CD4-positive, alpha-beta T cell treated with Interleukin-6 for 4 hours (primary cell): ENCODE data around the gene ZNF276.
"Not testable (repeated sequence)": the region's sequence is repeated elsewhere in the genome, so short reads cannot be mapped to it uniquely, and the experiment has no call there.

Source experiments
- DNase-seq: peaks from one replicate; pipeline ENCODE4 v3.0.0-alpha.2; 2020; ENCODE audit warnings: mixed read lengths

The ZNF276 gene

GRCh38 chr16:89695875-89696669 lies 25.3 kb upstream of the ZNF276 start:
- no peak for DNase-seq

GRCh38 chr16:89696670-89697128 lies 24.6 kb upstream of the ZNF276 start:
- DNase-seq = peak; percentile 29

DNA sequence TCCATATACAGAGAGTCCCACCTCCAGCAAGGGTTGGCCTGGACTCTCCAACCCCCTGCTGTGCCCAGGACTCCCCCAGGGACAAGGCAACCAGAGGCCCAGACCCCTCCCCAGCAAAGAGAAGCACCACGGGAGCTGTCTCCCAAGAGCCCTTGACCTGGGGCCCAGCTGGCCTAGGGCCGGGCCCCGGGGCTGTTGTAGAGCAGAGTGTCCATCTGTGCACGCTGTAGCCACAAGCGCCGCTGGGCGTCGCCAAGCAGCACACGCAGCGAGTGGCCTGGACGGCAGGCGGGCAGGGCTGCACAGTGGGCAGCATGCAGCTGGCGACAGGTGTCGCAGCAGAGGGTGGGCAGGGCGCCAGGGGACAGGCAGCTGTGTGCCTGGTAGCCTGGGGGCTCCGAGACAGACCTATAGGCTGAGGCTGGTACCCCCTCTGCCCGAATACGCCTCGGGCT lies 24.1 kb upstream of the ZNF276 start:
- DNase-seq = no peak

DNA sequence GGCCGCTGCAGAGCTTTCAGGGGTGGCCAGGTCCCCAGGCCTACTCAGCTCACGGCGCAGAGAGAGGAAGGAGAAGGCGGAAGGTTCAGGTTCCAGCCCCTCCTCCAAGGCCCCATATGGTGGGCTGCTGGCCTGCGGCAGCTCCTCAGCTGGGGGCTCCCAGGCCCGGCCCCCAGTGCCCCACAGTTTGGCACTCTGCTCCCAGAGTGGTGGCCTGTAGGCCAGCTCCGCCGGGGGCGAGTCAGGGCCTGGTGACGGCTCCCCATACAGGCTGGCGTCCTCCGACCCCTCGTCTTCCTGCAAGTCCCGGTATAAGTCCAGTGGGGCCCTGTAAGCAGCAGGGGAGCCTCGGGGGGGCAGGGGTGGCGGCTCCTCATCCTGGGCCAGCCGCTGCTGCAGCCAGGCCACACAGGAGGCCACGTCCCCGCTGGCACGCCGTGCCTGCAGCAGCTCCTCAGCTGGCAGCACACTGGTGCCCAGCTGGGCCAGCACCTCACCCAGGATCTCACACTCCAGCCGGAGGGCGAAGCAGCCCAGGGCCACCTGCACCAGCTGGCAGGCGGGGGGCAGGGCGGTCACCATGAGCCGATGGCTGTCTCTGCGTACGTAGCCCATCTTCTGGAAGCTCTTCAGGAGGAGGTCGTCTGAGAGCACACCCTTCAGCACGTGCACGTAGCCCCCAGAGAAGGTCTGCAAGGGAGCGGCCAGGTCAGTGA lies 23.6 kb upstream of the ZNF276 start:
- no peak for DNase-seq

DNA sequence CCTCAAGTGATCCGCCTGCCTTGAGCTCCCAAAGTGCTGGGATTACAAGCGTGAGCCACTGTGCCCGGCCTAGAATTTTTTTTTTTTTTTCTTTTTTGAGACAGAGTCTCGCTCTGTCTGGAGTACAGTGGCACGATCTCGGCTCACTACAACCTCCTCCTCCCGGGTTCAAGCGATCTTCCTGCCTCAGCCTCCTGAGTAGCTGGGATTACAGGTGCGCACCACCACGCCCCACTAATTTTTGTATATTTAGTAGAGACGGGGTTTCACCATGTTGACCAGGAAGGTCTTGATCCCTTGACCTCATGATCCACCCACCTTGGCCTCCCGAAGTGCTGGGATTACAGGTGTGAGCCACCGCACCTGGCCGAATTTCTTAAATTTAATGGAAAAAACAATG lies 22.6 kb upstream of the ZNF276 start:
- not testable (repeated sequence) for DNase-seq

DNA sequence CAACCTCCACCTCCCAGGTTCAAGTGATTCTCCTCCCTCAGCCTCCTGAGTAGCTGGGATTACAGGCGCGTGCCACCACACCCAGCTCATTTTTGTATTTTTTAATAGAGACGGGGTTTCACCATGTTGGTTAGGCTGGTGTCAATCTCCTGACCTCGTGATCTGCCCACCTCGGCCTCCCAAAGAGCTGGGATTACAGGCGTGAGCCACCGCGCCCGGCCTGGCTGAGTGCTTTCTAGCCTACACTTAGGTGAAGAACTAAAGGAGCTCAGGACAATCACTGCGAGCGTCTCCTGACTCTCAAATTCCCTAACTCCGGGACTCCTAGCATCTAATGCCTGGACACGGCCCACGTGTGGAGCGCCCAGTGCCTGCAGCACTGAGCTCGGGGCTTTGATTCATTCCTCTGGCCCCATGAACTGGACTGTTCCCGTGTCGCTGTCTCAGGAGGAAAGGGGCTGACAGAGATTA lies 21.7 kb upstream of the ZNF276 start:
- not testable (repeated sequence) for DNase-seq

DNA sequence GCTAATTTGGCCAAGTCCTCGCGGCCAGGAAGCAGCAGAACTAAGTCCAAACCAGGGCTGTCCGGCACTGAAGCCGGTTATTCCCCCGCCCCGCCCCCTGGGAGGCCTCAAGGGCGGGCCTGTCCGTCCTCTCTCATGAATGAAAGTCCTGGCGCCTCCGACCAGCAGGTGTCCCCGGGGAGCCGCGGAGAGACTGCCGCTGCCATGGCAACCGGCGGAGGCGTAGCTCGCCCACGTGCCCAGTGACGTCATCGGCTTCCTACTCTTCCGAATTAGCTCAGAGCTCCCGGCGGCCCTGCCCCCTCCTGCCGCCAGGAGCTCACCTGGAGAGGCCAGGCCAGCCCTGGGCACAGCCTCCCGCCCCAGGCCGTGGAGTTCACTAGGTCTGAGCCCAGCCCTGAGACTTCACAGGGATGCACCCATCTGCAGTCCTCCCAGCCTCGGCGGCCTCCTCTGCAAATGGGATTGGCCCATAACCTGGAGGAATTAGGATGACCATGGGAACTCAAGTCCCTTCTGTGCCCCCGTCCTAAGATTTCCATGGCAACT lies 21.2 kb upstream of the ZNF276 start:
- peak; percentile 98 for DNase-seq

- DNase-seq = peak; percentile 59
These were observed 20.5 kb upstream of the ZNF276 start for GRCh38 chr16:89700649-89701424.

DNA sequence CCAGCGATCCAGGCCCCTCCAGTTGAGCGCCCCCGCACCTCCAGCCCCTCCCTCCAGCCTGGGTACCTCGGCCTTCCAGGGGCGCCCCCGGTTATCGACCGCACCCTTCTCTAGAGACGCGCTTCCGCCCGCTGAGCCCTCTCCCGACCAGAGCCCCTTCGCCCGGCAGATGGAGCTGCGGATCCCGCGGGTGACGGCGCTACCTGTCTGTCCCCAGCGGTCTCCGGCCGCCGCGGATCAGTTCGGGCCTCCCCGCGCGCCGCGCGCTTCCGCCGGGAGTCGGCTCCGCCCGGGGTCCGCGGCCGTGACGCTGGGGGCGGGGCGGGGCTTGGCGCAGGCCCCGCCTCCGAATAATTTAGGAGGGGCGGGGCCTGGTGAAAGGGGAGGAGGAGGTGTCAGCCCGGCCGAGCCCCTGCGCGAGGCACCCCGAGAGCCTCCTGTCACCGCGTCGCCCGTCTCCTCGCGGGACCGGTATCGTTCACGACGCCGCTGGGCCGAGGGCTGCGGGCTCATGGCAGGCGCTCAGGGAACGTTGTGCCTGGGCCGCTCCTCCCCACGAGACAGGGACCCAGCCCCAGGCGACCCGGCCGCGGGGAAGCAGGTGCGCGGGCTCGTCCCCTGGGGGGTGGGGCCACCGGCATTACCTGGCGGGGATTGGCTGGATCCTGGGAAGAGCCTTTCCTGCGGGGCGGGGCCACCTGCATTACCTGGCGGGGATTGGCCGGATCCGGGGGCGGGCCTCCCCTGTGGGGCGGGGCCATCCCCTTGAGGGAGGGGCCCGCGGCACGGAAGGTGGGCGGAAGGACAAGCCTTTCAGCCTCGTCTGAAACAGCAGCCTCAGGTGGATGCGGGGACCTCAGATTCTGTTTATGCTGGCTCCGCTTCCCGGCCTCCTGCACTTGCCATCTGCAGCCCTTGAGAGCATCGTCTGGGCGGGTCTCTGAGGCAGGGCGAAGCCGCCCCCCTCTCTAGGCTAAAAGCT lies 19.6 kb upstream of the ZNF276 start, which contains the start of gene SPATA2L:
Gene SPATA2L (minus strand): TSS at position 281 of the 982 bp plus-strand sequence. CDS start 473 bp downstream, outside the sequence.
- DNase-seq = peak; percentile 100

- no peak for DNase-seq
These were observed 17.1 kb upstream of the ZNF276 start for GRCh38 chr16:89704281-89704680.

- DNase-seq = no peak
These were observed 16.3 kb upstream of the ZNF276 start for GRCh38 chr16:89705006-89705405.

- DNase-seq = no peak
These were observed 14.6 kb upstream of the ZNF276 start for GRCh38 chr16:89706518-89707260.

DNA sequence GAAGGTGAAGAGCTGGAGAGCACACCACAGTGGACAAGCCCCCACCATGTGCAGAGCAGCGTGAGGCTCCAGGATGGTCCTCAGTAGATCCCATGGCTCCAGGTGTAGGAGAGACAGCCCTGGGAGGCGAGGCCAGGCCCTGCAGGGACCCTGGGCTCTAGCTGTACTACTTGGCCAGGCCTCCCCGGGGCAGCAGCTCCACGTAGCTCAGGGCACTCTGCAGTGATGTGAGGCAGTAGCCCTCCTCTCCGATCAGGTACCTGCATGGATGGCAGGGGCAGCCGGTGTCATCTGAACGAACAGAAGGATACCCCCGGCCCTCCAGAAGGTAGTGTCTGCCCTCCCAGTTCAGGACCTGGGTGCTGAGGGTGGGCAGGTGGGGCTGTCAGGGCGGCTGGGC lies 13.6 kb upstream of the ZNF276 start:
- no peak for DNase-seq

- DNase-seq = no peak
These were observed 12.8 kb upstream of the ZNF276 start for GRCh38 chr16:89708481-89708931.

GRCh38 chr16:89709166-89709565 lies 12.2 kb upstream of the ZNF276 start:
- DNase-seq = no peak

DNA sequence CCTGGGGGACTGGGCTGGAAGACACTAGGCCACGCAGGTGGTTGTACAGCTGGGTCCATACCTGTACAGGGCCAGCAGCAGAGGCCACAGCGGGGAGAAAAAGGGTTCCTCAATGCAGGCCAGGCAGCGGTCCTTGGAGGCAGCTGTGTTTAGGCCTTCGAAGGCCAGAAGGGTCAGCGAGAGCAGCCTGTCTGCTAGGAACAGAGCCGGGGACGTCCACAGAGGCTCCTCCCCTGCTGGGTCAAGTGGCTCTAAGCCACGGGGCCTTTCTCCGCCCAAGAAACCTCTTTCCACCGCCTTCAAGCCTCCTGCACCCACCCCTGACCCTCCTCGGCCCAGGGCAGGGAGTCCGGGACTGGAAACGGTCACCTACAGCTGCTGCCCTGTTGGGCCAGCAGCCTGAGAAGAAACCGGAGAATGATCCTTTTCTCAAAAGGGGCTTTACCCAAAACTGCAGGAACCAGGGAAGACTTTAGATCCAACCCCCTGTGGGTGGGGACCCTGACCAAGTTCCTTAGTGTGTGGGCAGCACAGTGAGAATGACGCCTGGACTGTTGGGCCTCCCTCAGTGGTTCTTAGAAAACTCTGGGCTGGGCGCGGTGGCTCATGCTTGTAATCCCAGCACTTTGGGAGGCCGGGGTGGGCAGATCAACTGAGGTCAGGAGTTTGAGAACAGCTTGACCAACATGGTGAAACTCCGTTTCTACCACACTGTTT lies 11.5 kb upstream of the ZNF276 start:
- DNase-seq = no peak

DNA sequence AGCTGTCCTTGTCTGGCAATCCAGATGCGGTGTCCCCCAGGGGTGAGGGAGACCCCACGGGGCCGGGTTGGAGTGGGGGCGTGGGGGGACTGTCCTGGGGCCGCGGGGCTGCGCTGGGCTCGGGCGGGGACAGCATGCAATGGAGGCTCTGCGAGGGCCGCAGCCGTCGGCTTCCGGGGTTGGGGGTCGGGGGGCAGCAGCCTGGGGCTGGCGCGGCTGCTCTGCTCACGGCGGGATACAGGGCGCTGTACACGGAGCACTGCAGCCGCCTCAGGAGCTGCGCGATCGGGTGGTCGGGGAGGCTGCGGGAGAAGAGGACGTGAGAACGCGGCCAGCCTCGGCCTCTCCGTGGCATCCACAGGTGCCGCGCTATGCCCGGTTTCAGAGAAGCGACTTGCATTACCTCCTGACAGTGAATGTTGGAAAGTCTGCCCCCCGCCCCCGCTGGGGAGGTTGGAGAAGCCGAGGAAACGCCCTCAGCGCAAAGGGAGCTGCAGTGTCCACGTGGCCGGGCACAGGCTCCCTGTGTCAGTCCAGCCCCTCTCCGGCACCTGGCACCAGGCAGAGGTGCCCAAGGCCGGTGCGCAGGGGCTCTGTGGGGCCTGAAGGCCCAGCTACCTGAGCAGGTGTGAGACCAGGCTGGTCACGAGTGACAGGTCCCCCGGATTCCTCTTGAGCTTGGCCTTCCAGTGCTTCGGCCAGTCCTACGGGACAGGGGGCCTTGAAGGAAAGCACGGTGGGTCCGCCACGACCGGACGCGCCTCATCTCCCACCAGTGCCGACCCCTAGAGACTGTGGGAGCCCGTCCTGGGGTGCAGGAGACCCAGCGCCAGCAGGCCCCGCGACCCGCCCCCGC lies 10.4 kb upstream of the ZNF276 start:
- DNase-seq = no peak

DNA sequence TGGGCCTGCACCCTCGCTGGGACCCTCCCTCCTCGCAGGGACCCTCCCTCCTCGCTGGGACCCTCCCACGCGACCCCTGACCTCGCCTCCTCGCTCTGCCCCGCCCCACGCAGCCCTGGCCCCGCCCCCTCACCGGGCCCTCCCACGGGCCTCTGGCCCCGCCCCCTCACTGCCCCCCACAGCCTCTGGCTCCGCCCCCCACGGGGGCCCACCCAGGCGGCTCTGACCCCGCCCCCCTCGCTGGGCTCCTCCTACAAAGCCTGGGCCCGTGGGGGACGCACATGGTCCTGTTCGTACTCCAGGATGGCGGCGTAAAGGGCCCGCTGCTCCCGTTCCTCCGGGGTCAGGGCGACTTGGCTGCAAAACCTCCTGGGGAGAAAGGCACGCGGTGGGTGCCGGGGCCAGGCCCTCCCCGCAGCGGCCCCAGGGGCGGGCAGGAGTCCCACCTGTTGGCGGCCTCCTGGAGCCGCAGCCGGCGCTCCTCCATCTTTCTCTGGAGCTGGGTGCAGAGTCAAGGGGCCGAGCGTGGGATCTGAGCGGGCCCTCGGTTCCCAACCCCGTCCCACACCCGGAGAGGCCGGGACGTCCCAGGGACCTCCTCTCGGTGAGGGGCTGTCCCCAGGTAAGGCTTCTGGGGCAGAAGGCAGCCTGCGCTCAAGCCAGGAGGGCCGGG lies 9.6 kb upstream of the ZNF276 start:
- DNase-seq = peak; percentile 79
